Esophagus muscularis mucosa (tissue), 4 donors: Measurements from ENCODE around the gene TMEM218.

Experiments used
- CTCF ChIP-seq, 3 experiments: fragments of 200-600 bp in 2 of 3; fragments of 450-650 bp in 1 of 3; sonication (generic) in 2 of 3; IDR thresholded peaks; one replicate each; pipeline ENCODE4 v1.5.1; 2017 to 2019; ENCODE audit warnings: antibody characterized with exemption in 3 of 3, mild to moderate bottlenecking in 2 of 3, moderate library complexity in 1 of 3
- EP300 ChIP-seq: sonication (generic); formaldehyde crosslinking; IDR thresholded peaks from one replicate; pipeline ENCODE4 v1.6.1; 2017; ENCODE audit warnings: antibody characterized with exemption
- POLR2A ChIP-seq: fragments of 450-650 bp; IDR thresholded peaks from one replicate; pipeline ENCODE4 v1.6.1; 2017; ENCODE audit warnings: antibody characterized with exemption, moderate library complexity, mild to moderate bottlenecking, low read depth
- POLR2AphosphoS5 ChIP-seq, 2 donors: sonication (generic); formaldehyde crosslinking; IDR thresholded peaks; one replicate each; pipeline ENCODE4 v1.6.1; 2017; ENCODE audit warnings: antibody characterized with exemption in 2 of 2

DNA sequence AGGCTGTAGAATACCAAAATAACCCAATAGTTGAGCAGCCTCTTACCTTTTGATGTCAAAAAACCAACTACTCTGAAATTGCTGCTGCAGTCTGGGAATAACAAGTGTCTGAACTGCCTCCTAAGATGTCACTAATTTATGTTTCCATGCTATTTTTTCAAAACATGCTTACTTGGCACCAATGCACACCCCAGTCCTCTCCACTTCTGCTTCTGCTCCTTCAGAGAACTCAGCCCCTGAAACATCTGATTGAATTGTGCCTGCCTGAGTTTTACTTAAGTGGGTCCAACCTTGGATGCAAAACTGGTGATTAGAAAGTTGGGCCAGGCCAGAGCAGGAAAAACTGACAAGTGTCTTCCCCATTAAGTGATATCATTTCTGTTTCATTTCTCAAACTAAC is 24.6 kb upstream of the TMEM218 start:
- TF ChIP-seq CTCF (IDR thresholded peaks at IDR 0.05), result no peak
- TF ChIP-seq POLR2AphosphoS5 (IDR thresholded peaks at IDR 0.05), result no peak
- TF ChIP-seq EP300, result no peak
- no peak for TF ChIP-seq POLR2A
